Ecto neural progenitor cell (in vitro differentiated cells): Measurements from ENCODE around the gene FAM13A.
"Not testable (repeated sequence)": the region's sequence is repeated elsewhere in the genome, so short reads cannot be mapped to it uniquely, and the experiment has no call there.

Experiments
- DNase-seq: peaks from one replicate; pipeline ENCODE4 v3.0.0-alpha.2; 2018; ENCODE audit warnings: low spot score

The FAM13A gene

DNA sequence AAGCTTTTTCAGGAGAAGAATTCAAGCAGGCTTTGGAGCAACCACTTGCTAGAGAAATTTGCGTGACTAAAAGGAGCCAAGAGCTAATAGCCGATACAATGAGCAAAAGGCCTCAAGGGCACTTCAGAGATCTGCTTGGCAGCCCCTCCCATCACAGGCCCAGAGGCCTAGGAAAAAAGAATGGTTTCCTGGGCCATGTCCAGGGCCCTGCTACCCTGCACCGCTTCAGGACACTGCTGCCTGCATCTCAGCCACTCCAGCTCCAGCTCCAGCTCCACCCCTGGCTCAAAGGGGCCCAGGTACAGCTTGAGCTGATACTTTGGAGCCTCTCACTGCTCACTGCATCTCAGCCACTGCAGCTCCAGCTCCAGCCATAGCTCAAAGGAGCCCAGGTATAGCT lies 98.9 kb downstream of the FAM13A start:
- no peak for DNase-seq

GRCh38 chr4:88957570-88957969 lies 99.4 kb downstream of the FAM13A start:
- DNase-seq = no peak

DNA sequence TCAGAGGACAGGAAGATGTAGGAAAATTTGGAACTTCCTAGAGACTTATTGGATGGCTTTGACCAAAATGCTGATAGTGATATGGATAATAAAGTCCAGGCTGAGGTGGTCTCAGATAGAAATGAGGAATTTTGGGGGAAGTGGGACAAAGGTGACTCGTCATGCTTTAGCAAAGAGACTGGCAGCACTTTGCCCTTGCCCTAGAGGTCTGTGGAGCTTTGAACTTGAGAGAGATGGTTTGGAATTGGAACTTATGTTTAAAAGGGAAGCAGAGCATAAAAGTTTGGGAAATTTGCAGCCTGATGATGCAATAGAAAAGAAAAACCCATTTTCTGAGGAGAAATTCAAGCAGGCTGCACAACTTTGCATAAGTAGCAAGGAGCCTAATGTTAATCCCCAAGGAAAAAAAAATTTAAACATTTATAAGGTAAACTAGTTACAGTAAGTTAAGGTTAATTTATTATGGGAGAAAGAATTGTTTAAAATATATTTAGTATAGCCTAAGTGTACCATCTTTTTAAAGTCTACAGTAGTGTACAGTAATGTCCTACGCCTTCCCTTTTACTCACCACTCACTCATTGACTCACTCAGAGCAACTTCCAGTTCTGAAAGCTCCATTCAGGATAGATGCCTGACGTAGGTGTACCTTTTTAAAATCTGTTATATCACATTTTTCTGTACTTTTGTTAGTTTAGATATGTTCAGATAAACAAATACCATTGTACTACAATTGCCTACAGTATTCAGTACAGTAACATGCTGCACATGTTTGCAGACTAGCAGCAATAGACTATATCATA lies 101.2 kb downstream of the FAM13A start:
- no peak for DNase-seq

DNA sequence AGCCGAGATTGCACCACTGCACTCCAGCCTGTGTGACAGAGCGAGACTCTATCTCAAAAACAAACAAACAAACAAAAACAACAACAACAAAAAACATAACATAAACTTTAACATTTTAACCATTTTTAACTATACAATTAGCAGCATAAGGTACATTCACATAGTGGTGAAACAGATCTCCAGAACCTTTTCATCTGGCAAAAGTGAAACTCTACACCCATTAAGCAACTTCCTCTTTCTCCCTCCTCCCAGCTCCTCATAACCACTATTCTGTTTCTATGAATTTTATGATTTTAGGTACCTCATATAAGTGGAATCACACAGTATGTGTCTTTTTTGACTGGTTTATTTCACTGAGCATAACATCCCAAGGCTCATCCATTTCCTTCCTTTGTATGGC lies 103.6 kb downstream of the FAM13A start:
- DNase-seq = no peak

- DNase-seq = no peak
Measured at GRCh38 chr4:88952081-88952480, 104.9 kb downstream of the FAM13A start.

DNA sequence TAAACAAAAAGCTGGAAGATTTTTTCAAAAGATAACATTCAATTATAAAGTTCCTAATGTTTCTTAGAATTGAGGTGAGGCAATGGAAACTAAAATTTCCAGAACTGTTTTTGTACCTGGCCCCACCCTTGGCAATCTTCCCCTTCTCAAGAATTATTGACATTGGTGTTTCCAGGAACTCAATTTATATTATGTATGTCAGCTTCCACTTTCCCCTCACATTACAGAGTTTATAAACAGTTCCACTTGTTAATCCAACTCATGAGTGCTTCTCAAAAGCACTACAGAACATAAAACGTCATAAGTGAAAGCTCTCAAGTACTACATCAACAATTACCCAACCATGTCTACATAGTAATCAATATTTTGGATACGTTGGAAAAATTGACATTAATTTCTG lies 107.4 kb downstream of the FAM13A start:
- DNase-seq = no peak

DNA sequence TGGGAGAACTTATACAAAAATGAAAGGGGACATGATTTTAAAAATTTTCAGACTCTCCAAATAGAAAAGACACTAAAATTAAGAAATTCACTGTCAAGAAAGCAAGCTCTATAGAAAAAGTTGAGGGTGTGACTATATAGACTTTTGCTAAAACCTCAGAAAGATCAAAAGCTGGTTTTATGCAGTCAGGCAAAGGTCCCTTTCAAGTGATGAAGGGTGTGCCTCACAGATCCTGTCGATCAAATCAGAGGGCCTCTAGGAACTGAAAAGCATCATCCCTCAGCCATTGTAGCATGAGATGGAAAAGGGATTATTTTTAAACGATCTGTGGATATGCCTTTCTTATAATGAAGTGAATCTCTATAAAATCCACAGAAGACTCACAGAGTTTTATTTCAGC lies 116.5 kb downstream of the FAM13A start:
- no peak for DNase-seq

GRCh38 chr4:88939697-88940096 lies 117.3 kb downstream of the FAM13A start:
- no peak for DNase-seq

GRCh38 chr4:88938138-88938537 lies 118.8 kb downstream of the FAM13A start:
- DNase-seq = no peak

DNA sequence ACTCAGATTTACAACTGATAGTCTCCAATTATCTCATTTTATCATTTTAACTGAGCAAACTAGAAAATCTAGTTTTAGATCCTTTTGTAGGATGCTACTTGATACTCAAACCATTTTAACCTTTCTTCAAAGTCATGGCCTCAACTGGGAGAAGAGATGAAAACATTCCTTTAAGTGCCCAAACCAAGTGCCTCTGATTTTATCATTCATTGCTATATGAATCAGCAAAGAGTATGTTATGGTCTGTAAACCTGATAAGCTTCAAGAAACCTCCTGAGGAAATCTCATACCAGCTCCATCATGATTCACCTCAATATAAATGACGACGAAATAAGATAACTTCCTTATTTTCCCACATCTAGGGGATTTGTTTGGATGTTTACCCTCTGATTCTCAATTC lies 119.9 kb downstream of the FAM13A start:
- no peak for DNase-seq

DNA sequence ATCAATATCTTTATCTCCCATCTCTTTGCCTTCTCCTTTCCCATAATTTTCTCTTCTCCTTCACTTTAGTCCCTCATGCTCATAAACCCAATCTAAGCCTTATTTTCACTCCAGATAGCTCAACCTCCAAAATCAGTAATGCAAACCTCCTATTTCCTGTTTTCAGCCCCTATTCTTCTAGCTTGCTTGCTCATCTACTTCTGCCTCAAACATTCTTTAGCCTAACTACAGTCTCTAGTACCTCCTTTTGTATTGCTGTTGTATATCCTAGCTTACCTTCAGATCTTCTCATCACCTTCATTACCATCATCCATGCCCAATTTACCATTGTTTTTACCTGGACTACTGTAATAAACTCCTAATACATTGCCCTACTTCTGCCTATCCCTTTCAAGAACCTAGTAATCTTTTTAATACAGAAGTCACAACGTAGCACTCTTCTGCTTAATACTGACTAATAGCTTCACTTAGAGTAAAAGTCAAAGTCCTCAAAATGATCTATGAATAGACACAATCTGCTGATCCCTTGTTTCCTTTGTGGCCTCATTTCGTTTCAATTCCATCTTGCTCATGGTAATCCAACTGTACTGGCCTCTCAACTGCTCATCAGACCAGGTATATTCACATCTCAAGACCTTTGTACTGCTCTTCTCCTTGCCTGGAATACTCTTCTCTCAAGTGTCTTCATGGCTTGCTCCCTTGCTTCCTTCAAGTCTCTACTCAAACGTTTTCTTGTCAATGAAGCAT lies 123.4 kb downstream of the FAM13A start:
- DNase-seq = no peak

DNA sequence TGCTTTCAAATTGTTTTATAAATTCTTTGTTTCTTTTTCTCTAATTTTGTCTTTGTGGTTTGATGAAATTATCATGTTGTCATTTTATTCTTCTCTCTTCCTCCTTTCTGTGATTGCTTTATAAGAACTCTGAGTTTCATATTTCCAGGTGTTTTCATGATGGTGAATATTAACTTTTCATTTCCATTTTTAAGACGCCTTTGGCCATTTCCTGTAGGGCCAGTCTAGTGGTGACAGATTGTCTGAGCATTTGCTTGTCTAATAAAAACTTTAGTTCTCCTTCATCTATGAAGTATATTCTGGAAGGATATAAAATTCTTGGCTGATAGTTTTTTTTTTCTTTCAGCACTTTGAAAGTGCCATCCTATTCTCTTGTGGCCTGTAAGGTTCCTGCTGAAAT lies 128.1 kb downstream of the FAM13A start:
- DNase-seq = no peak

DNA sequence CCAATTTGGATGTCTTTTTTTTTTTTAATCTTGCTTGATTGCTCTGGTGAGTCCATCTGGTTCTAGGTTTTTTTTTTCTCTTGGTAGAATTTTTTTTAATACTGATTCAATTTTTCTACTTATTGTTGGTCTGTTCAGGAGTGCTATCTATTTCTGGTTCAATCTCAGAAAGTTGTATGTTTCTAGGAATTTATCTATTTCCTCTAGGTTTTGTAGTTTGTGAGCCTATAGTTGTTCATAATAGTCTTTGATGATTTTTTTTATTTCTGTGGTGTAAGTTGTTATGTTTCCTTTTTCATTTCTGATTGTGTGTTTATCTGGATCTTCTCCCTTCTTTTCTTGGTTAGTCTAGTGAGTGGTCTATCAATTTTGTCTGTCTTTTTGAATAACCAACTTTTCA lies 129.6 kb downstream of the FAM13A start:
- no peak for DNase-seq

- no peak for DNase-seq
Measured at GRCh38 chr4:88919056-88919455, 137.9 kb downstream of the FAM13A start.

- DNase-seq = not testable (repeated sequence)
Measured at GRCh38 chr4:88913181-88913580, 143.8 kb downstream of the FAM13A start.

- no peak for DNase-seq
Measured at GRCh38 chr4:88911246-88912212, 145.5 kb downstream of the FAM13A start.

GRCh38 chr4:88910101-88910500 lies 146.9 kb downstream of the FAM13A start:
- DNase-seq = no peak

GRCh38 chr4:88908521-88908920 lies 148.5 kb downstream of the FAM13A start:
- DNase-seq = no peak

DNA sequence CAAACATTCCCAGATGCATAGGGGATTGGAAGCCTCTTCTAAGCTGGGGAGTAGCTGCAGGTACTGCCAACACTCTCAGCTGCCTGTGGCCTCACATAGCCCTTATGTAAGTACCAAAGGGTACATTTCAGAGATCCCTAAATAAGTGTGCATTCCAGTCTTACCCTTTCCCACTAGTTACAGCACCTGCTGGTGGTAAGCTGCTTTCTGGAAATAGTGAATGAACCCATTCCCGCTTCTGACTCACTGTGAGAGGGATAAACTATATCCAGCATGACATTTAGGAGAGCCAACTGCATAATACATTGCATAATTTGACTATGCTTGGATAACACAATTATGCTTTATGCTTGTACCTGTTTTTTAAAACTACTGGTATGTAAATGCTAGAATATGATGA lies 149.0 kb downstream of the FAM13A start:
- no peak for DNase-seq

GRCh38 chr4:88907478-88907877 lies 149.5 kb downstream of the FAM13A start:
- no peak for DNase-seq

DNA sequence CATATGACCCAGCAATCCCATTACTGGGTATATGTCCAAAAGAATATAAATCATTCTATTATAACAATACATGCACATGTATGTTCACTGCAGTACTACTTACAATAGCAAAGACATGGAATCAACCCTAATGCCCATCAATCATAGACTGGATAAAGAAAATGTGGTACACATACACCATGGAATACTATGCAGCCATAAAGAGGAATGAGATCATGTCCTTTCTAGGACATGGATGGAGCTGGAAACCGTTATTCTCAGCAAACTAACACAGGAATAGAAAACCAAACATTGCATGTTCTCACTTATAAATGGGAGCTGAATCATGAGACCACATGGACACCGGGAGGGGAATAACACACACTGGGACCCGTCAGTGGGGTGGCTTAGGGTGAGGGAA lies 152.7 kb downstream of the FAM13A start:
- not testable (repeated sequence) for DNase-seq

DNA sequence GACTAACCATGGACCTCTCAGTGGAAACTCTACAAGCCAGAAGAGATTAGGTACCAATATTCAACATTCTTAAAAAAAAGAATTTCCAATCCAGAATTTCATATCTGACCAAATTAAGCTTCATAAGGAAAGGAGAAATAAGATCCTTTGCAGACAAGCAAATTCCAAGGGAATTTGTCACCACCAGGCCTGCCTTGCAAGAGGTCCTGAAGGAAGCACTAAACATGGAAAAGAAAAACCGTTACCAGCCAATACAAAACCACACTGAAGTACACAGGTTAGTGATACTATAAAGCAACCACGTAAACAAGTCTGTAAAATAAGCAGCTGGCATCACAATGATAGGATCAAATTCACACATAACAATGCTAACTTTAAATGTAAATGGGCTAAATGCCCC lies 156.6 kb downstream of the FAM13A start:
- no peak for DNase-seq
